H1 (cell line): ENCODE results near the gene TBX6. TPM values are rescaled to one million over a fixed set of nuclear protein-coding genes. Genes with fewer than 3 reads are reported as not detected.

Experiments
- BACH1 ChIP-seq: IDR thresholded peaks from 2 replicates; pipeline ENCODE4 v1.6.1; 2012; ENCODE audit warnings: low read length, improper control_type of control experiment
- BCL11A ChIP-seq, 2 experiments: IDR thresholded peaks; one replicate each; pipeline ENCODE4 v1.6.1; 2011; ENCODE audit warnings: low read depth in 2 of 2, low read length in 2 of 2, mild to moderate bottlenecking in 2 of 2
- CBX5 ChIP-seq: fragments of 300-800, 300-1000 bp; sonication (generic); IDR thresholded peaks from 2 replicates; pipeline ENCODE4 v1.7.1; 2016; ENCODE audit warnings: antibody characterized with exemption, low read length, low read depth
- GTF2F1 ChIP-seq: IDR thresholded peaks from 2 replicates; pipeline ENCODE4 v1.6.1; 2012; ENCODE audit warnings: low read depth, low read length, improper control_type of control experiment, borderline replicate concordance
- HDAC2 ChIP-seq, 2 experiments: fragments of 300-600 bp in 1 of 2; sonication (generic) in 1 of 2; IDR thresholded peaks; 2 replicates each; pipeline ENCODE4 v1.6.1; 2011 to 2012; ENCODE audit warnings: low read depth in 2 of 2, low read length in 2 of 2, mild to moderate bottlenecking in 2 of 2, moderate library complexity in 2 of 2, borderline replicate concordance in 1 of 2, inconsistent platforms in 1 of 2
- JUN ChIP-seq: IDR thresholded peaks from 2 replicates; pipeline ENCODE4 v1.6.1; 2011; ENCODE audit warnings: low read depth, mild to moderate bottlenecking, improper control_type of control experiment, low read length
- KDM5A ChIP-seq: fragments of 200-600 bp; IDR thresholded peaks from 2 replicates; pipeline ENCODE4 v1.7.1; 2012; ENCODE audit warnings: mild to moderate bottlenecking, low read length, inconsistent platforms, mixed read lengths
- MAFK ChIP-seq: IDR thresholded peaks from 2 replicates; pipeline ENCODE4 v1.6.1; 2012; ENCODE audit warnings: low read depth, mild to moderate bottlenecking, improper control_type of control experiment, low read length
- NRF1 ChIP-seq: IDR thresholded peaks from 2 replicates; pipeline ENCODE4 v1.6.1; 2011; ENCODE audit warnings: mild to moderate bottlenecking, low read depth, low read length, improper control_type of control experiment
- PHF8 ChIP-seq: fragments of 200-600 bp; sonication (generic); conservative IDR thresholded peaks from 2 replicates; pipeline ENCODE4 v1.7.1; 2012; ENCODE audit warnings: low read depth, mild to moderate bottlenecking, inconsistent platforms, low read length, moderate library complexity
- POLR2AphosphoS5 ChIP-seq: IDR thresholded peaks from 2 replicates; pipeline ENCODE4 v1.6.1; 2011; ENCODE audit warnings: low read depth, low read length
- RFX5 ChIP-seq: IDR thresholded peaks from 2 replicates; pipeline ENCODE4 v1.6.1; 2011; ENCODE audit warnings: low read depth, low read length, improper control_type of control experiment, borderline replicate concordance
- RNF2 ChIP-seq: fragments of 200-900, 300-1000 bp; sonication (generic); IDR thresholded peaks from 2 replicates; pipeline ENCODE4 v1.7.1; 2016; ENCODE audit warnings: borderline replicate concordance, low read depth, mild to moderate bottlenecking, antibody characterized with exemption, low read length; ENCODE audit not compliant: poor library complexity, severe bottlenecking; ENCODE audit errors: missing control alignments
- RXRA ChIP-seq: IDR thresholded peaks from 2 replicates; pipeline ENCODE4 v1.6.1; 2011; ENCODE audit warnings: low read depth, mild to moderate bottlenecking, low read length, moderate library complexity; ENCODE audit not compliant: insufficient read depth
- SIX5 ChIP-seq: IDR thresholded peaks from 2 replicates; pipeline ENCODE4 v1.6.1; 2011; ENCODE audit warnings: mild to moderate bottlenecking, low read depth, low read length
- SP2 ChIP-seq: IDR thresholded peaks from 2 replicates; pipeline ENCODE4 v1.6.1; 2012; ENCODE audit warnings: mild to moderate bottlenecking, low read length, inconsistent platforms
- SP4 ChIP-seq: IDR thresholded peaks from 2 replicates; pipeline ENCODE4 v1.6.1; 2012; ENCODE audit warnings: low read length, inconsistent platforms
- TCF12 ChIP-seq: IDR thresholded peaks from 2 replicates; pipeline ENCODE4 v1.6.1; 2011; ENCODE audit warnings: low read depth, mild to moderate bottlenecking, low read length
- ZNF274 ChIP-seq: IDR thresholded peaks from 2 replicates; pipeline ENCODE4 v1.7.0; 2012; ENCODE audit warnings: low read length, borderline replicate concordance; ENCODE audit errors: extremely low read depth
- polyA plus RNA-seq, 7 experiments: library from polyadenylated mRNA; depleted of rRNA in 3 of 7; stranded (reverse) in 5 of 7; unstranded in 2 of 7; fragments of >200 nt in 5 of 7; fragments of 200-250 nt in 2 of 7; gene quantifications; 1 replicate in 5 of 7; 2 replicates in 1 of 7; 4 replicates in 1 of 7; pipeline versions ENCODE4 v1.2.1 to v1.2.3, GENCODE V29; 2011 to 2013; ENCODE audit warnings: missing spikeins in 2 of 7, mixed read lengths in 2 of 7
- total RNA-seq: library from RNA; stranded (reverse); fragmentation: NEBNext Ultra II Directional; extraction: Animal tissue kit (Norgen Biotek cat#: 25700); gene quantifications from 2 replicates; pipeline ENCODE4 v1.2.1, GENCODE V29; 2021
- TF ChIP-seq, protein P1 (sequence below): IDR thresholded peaks from 2 replicates; pipeline ENCODE4 v1.6.1; 2012; ENCODE audit warnings: low read length, inconsistent platforms
- TF ChIP-seq, protein P2 (sequence below): IDR thresholded peaks from 2 replicates; pipeline ENCODE4 v1.6.1; 2011; ENCODE audit warnings: low read length, improper control_type of control experiment

TBX6 gene
- total and polyA plus RNA-seq, 2 of the 8 experiments (the other 6 are each of a cell fraction or from before 2014, with no cell fraction given) = 2.2 to 2.8 TPM

DNA sequence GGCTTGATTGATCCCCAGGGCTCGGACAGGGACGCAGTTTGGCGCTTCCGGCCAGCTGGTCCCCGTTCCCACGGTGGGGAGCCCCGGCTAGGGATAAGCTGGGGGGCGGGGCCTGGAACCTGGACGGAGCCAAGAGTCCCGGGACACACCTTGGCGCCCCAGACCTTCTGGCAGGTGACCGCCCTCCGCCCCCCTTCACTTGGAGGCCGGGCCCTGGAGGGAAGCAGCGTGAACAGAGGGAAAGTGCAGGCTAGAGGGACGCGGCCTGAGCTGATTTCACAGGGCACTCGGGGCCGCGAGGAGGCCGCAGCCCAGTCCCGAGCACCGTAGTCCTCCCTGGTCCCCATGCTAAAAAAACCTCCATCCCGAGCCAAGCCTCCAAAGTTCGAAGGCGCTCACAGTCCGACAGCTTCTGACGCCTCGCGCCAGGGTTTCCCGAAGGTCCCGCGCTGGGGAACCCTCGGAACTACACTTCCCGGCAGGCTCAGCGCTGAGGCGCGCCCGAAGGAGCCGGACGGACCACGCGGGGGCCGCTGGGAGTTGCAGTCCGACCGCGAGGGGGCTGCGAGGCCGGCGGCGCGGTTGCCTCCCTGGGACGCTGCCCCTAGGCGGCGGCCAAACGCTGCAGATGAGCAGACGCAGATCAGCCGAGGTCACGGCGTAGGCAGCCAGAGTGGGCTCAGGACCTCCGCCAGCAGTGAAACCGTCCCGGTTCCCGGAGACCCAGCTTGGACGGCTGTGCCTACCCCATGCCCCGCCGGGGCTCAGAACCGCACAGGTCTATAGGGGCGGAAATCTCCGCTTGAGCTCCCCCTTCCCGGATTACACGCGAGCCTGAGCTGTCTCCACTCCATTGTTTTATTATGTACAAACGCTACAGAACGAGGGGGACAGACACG is at the start of gene TBX6 (continued):
- TF ChIP-seq RXRA (no peak), SP4 (no peak), POLR2AphosphoS5 (peak; percentile 54; the same call in 1 of the 2 replicates), SP2 (no peak), BACH1 (no peak), ZNF274 (no peak), RFX5 (no peak), KDM5A (no peak), PHF8 (peak; percentile 41; the same call in 1 of the 2 replicates), RNF2 (no peak), GTF2F1 (no peak), SIX5 (peak; percentile 96), MAFK (no peak), HDAC2 (IDR thresholded peaks at IDR 0.05; ENCODE audit: borderline replicate concordance in 1 of 2, low read depth in 2 of 2, low read length in 2 of 2) (no peak; a peak in 1 of 4 replicates), BCL11A (IDR thresholded peaks at IDR 0.05; ENCODE audit: low read depth in 2 of 2, low read length in 2 of 2) (no peak), NRF1 (no peak), JUN (no peak), TCF12 (no peak), CBX5 (no peak)
- TF ChIP-seq, protein P1, sequence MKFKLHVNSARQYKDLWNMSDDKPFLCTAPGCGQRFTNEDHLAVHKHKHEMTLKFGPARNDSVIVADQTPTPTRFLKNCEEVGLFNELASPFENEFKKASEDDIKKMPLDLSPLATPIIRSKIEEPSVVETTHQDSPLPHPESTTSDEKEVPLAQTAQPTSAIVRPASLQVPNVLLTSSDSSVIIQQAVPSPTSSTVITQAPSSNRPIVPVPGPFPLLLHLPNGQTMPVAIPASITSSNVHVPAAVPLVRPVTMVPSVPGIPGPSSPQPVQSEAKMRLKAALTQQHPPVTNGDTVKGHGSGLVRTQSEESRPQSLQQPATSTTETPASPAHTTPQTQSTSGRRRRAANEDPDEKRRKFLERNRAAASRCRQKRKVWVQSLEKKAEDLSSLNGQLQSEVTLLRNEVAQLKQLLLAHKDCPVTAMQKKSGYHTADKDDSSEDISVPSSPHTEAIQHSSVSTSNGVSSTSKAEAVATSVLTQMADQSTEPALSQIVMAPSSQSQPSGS = no peak; the same call in 1 of the 2 replicates
- TF ChIP-seq, protein P2, sequence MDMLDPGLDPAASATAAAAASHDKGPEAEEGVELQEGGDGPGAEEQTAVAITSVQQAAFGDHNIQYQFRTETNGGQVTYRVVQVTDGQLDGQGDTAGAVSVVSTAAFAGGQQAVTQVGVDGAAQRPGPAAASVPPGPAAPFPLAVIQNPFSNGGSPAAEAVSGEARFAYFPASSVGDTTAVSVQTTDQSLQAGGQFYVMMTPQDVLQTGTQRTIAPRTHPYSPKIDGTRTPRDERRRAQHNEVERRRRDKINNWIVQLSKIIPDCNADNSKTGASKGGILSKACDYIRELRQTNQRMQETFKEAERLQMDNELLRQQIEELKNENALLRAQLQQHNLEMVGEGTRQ = no peak
